Stimulated activated CD4-positive, alpha-beta T cell treated with anti-CD3 and anti-CD28 coated beads, Interleukin-15, amount 100 ng/mL, for 24 hours (primary cell): ENCODE results near the gene KCNA2.

ENCODE experiments used
- DNase-seq: peaks from one replicate; pipeline ENCODE4 v3.0.0-alpha.2; 2020

The KCNA2 gene

GRCh38 chr1:110601332-110601731, 4.8 kb downstream of the KCNA2 start:
- DNase-seq: no peak

- DNase-seq: no peak
Observed at GRCh38 chr1:110600716-110601115, 5.4 kb downstream of the KCNA2 start.

- DNase-seq: no peak
Observed at GRCh38 chr1:110597966-110598365, 8.2 kb downstream of the KCNA2 start.

GRCh38 chr1:110596312-110596711, 9.8 kb downstream of the KCNA2 start:
- DNase-seq: no peak

DNA sequence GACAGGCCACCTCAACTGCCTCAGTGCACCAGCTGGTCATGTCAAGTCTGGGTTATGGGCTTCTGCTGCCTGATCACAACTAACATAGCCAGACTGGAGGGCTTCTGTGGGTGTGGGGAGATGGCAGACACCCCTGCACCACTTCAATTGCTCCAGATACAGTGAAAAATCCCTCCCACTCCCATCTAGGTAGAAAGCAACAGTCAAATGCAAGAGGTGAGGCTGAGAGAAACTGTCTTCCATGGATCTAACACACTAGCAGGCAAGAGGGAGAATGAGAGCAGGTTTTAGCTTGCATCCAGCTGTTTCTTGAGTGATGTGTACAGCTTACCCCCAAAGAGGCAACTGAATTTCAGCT, 10.8 kb downstream of the KCNA2 start:
- no peak for DNase-seq

- no peak for DNase-seq
Observed at GRCh38 chr1:110594456-110595352, 11.5 kb downstream of the KCNA2 start.

DNA sequence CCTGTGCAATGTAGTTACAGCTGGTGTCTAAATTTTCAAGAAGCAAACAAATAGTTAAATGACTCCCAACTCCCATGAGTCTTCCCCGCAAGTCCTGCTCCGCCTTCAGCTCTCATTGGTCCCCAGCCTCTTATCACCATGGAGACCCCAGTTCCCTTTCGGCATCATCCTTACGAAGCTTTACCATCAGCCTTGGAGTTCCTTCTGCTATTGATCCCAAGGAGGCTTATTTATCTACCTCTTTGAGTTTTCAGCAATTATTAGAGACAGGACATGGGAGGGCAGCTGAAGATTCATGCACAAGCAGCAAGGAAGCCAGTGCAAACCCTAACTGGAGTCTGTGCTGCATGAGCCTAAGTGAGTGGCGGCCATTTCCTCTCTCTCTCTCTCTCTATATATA, 12.3 kb downstream of the KCNA2 start:
- DNase-seq: no peak

- no peak for DNase-seq
Observed at GRCh38 chr1:110591956-110592355, 14.2 kb downstream of the KCNA2 start.

DNA sequence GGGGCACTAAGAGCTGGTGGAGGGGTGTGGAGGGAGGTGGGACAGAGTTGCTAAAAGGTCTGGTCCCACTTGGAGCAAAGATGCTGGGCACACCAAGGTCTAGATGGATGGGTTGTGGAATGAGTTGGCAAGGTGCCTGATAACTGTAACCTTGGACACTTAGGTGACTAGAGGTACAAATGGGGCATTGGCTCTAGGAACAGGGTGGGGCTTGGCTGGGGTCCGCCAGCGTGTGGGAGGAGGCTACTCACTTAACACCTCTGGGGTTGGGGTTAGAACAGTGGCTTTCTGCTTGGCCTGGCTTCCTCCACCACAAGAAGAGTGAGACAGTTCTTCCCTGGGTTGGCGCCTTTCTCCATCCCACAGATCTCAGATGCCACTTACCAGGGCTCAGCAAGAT, 17.2 kb downstream of the KCNA2 start:
- DNase-seq: no peak

- DNase-seq: no peak
Observed at GRCh38 chr1:110588486-110588885, 17.7 kb downstream of the KCNA2 start.

GRCh38 chr1:110587906-110588305, 18.3 kb downstream of the KCNA2 start:
- no peak for DNase-seq

DNA sequence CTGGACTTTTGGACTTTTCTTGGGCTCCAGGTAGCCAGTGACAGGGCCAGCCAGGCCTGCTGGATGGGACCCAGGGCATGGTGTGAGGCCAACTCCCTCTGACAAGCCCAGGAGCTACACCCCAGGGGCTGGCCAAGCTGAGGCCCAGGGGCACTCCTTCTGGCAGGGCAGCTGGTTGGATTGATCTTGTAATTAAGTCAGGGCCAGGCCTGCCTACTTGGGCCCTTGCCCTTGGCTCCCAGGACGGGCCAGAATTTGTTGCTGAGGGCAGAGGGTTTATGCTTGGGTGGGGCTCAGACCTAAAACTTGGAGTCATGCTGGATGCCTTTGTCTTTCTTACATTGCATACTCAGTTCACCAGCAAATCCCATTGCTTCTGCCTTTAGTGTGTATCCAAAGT, 20.7 kb downstream of the KCNA2 start:
- no peak for DNase-seq

DNA sequence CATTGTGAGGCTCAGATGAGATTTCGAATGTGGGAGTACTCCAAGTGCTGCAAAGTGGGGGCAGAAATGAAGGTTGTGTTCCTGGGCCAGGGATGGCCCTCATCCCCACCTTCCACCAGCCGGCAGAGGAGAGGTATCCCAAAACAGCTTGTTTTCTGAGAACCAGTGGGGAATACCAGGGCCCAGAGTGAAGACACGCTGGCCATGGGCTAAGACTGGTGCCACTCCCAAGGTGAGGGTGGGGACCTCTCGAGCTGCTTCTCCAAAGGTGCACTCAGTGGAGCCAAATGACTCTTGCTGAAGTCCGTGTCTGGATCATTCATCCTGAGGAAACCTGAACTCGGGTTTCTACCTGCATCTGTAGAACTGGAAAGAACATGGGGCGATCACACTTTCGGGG, 22.1 kb downstream of the KCNA2 start:
- DNase-seq: no peak

DNA sequence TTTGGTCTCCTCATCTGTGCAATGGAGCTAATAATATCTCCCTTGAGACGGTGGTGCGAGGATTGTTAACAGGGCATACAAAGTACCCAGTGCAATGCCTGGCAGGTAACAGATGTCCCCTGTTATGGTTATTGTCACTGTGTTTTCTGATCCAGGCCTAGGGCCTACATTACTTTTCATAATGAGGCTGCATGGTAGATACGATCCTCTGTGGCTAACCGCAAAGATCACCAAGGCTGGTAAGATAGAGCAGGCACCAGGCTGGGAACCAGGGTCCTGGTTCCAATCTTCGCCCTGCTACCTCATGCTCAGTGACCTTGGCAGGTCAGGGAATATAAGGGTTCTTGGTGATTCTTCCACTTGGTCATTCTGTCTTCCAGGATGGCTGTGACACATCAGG, 22.7 kb downstream of the KCNA2 start:
- no peak for DNase-seq

GRCh38 chr1:110582378-110582777, 23.8 kb downstream of the KCNA2 start:
- no peak for DNase-seq

GRCh38 chr1:110581682-110582145, 24.4 kb downstream of the KCNA2 start:
- no peak for DNase-seq

- DNase-seq: no peak
Observed at GRCh38 chr1:110580244-110580643, 25.9 kb downstream of the KCNA2 start.

- no peak for DNase-seq
Observed at GRCh38 chr1:110579460-110579859, 26.7 kb downstream of the KCNA2 start.

DNA sequence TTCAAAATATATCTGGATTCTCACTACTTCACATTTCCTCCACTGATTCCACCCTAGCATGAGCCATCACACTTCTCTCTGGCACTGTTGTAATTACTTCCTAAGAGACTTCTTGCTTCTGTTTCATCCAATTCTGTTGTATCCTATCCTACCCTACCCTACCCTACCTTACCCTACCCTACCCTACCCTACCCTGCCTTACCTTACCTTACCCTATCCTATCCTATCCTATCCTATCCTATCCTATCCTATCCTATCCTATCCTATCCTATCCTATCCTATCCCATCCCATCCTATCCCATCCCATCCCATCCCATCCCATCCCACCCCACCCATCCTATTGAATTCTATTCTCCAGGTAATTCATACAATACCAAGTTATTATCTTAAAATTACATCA, 29.7 kb downstream of the KCNA2 start:
- DNase-seq: no peak

DNA sequence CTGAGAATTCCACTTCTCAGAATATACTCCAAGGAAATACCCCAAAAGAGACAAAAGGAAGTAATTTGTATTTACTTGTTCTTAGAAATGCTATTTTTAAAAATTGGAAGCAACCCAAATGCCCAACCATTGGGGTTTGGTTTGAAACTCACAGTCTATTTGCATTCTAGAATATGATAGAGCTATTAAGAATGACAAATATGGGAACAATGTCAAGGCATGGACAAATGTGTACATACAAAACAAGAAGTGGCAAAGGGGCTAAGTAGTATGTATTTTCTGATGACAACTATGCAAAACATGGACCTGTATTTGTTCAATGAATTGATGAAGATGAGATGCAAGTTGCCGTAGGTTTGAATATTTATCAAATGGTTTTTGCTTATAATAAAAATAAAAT, 32.8 kb downstream of the KCNA2 start:
- no peak for DNase-seq

DNA sequence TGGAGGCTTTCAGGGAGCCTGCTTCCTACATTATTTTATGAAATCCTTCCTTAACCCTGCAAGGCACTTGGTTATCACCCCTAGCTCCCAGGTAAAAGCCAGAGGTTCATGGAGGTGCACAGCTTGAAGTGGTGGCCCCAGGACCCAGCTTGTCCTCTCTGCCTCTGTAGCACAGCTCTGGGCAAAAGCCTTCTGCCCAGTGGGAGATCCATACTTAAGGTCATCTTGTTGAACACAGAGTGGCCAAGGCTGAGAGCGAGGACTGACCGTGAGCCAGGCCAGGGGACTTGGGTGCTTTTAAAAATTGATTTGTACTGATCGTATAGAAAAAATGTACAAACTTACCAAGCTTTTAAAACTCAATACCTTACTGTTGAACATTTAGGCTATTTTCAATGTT, 33.4 kb downstream of the KCNA2 start:
- no peak for DNase-seq

DNA sequence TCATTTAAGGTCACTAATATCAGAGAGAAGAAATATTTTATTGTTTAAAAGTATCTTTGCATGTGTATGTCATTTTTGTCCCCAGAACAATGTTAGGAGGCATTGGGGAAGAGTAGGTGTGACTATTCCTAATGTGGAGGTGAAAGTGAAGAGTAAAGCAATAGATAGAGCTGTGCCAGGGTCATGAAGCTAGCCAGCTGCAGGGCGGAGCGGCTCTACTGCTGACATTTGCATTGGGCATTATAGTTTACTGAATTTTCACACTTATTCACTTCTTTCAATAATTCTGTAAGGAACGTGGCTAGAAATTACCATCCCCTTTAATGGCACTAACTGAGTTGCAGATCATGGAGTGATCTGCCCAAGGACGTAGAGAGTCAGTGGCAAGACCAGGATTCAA, 35.3 kb downstream of the KCNA2 start:
- no peak for DNase-seq

DNA sequence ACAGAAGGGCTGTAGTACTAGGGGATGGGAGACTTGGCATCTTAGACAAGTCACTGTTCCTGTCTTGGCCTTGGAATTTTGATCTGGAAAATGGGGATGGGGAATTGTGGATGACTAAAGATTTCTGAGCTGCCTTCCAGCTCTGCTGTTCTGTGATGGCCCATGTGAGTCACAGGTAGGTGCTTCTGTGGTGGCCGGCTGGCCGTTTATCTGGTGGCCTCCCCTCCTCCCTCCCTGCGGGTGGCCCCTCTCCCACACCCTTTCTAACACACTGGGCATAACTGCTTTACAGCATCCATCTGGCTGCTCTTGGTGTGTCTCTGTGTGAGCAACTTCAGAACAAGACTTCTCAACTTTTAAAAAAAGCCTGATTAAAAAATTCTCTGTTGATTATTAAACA, 35.9 kb downstream of the KCNA2 start:
- no peak for DNase-seq

GRCh38 chr1:110566836-110567235, 39.3 kb downstream of the KCNA2 start:
- DNase-seq: no peak

DNA sequence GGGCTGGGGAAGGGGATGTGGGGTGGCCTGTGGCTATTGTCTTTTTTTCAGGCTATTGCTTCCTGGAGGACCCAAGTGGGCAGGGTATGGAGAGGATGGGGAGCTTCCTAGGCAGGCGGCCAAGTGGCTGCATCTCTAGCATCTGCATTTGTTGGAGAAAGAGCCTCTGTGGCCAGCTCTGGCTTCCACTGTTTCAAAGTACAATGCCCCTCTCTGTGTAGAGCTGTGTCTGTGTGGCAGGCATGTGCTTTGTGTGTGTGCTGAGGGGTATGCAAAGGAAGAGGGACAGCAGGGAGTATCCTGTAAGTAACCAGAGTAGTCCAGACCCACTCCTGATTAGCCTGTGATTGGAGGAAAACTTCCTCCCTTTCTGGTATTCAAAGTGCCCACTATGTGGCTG, 40.6 kb downstream of the KCNA2 start:
- DNase-seq: no peak
